HG02798 (cell line): ENCODE results near the gene LIN28B.
"Not testable (repeated sequence)": the region's sequence is repeated elsewhere in the genome, so short reads cannot be mapped to it uniquely, and the experiment has no call there.

Experiments used
- ATAC-seq: cut with Tn5 transposase; IDR thresholded peaks from one replicate; pipeline ENCODE4 v1.9.1; 2021; ENCODE audit warnings: mild to moderate bottlenecking; ENCODE audit not compliant: unreplicated experiment, poor library complexity

LIN28B gene, protein sequence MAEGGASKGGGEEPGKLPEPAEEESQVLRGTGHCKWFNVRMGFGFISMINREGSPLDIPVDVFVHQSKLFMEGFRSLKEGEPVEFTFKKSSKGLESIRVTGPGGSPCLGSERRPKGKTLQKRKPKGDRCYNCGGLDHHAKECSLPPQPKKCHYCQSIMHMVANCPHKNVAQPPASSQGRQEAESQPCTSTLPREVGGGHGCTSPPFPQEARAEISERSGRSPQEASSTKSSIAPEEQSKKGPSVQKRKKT

DNA sequence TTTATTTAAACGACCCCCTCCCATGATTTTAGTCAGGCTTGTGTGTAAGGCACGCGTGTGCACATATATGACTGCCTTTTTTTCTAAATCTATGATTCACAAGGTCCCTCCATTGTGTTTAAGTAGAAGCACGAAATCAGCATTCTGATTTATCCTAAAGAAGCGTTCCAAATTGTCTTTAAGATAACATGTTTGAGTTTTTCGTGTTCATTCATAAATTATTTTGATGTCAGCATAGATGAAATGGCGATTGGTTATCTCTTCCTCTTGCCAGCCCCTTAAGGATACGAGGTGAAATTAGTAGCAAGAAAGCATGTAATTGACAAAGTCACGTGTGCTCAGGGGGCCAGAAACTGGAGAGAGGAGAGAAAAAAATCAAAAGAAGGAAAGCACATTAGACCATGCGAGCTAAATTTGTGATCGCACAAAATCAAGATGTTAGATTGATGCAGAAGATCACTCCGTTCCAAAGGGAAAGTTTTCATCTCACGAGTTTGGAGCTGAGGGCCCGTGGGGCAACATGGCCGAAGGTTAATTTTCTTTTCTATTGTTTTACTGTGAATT is at the start of gene LIN28B:
Gene LIN28B, plus strand, starts transcription at position 377 of the 564 bp plus-strand sequence. Its CDS starts 144 bp downstream, at position 521.
- ATAC-seq: no peak

DNA sequence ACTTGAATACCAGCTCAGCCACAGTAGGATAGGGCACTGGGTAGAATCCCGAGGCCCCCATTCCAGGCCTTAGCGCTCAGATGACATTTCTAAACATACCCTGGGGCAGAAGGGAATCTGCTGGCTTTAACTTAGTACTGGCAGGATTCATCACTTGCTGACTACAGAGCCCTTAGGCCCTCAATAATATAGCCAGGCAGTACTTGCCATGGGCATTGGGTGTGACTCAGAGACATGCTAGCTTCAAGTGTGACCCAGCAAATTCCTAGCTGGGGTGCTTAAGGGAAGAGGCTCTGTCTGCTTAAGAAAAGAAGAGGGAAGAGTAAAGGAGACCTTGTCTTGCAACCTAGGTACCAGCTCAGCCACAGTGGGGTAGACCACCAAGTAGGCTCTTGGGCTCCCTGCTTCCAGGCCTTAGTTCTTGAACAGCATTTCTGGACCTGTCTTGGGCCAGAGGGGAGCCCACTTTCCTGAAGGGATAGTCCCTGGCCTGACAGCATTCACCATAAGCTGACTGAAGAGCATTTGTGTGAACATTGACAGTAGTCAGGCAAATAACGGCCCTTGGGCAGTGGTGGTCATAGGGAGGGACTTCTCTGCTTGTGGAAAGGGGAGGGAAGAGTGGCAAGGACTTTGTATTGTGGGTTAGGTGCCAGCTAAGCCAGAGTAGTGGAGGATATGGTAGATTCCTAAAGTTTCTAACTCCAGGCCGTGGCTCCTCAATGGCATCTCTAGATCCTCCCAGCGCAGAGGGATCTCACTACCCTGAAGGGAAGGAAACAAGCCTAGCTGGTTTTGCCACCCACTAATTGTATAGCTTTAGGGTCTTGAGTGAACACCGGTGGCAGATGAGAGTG is 48.6 kb upstream of the LIN28B start:
- no peak for ATAC-seq

DNA sequence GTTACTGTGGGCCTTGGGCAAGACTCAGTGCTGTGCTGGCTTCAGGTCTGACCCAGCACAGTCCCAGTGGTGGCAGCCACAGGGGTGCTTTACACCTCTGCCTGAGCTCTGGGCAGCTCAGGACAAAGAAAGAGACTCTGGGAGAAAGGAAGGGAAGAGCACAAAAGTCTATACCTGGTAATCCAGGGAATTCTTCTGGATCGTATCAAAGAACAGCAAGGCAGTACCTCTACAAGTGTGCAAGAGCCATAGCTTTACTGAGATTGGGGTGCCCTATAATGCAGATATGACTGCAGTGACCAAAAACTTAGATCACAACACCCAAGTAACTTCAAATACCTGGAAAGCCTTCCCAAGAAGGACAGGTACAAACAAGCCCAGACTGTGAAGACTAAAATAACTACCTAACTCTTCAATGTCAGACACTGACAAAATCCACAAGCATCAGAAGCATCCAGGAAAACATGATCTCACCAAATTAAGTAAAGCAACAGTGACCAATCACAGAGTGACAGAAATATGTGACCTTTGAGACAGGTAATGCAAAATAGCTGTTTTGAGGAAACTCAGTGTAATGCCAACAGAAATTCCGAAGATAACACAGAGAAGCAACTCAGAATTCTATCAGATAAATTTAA is 47.9 kb upstream of the LIN28B start:
- ATAC-seq: no peak

DNA sequence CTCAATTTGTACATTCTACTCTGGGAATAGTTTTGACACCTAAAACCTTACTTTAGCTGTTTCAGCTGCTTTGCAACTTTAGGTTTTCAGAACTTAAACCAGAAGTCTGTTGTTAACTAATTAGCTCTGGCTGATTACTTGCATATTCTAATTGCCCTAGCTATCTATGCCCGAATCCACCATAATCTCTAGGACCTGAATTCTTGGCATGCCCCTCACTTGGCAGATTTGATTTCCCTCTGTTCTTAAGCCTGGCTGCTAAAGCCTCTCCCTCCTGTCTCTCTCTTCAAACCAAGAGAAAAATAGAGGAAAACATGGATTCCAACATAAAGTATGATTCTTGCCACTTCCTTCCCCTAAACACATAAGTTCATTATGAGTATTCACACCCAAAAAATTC is 35.0 kb upstream of the LIN28B start:
- no peak for ATAC-seq

DNA sequence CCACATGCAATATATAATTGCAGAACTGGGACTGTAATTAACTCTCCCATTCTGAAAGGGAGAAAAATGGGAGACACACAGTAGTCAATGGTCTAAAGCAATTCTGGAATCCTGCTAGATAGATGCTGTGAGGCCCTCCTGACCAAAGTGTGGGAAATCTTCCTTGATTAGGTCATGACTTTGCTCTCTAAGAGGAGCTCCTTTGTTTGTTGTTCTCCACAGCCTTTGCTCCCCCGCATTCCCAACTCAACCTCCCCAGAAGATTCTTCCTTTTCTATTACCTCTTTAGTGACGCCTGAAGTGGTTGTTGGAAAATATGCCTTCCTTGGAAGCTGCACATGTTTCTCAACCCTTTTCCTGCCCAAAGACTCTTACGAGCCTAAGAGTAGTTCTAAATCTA is 28.8 kb upstream of the LIN28B start:
- ATAC-seq: no peak

DNA sequence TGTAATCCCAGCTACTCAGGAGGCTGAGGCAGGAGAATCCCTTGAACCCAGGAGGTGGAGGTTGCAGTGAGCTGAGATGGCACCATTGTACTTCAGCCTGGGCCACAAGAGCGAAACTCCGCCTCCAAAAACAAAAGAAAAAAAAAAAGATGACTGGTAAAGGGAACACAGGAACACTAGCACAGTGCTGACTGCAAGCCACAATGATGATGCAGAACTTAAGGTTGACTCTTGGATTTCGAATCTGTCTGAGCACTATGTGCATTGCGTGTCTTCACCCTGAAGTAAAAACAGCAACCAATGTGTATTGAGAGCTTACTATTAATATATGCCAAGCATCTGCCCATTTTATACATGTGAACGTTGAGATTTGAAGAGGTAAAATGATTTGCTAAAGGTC is 27.6 kb upstream of the LIN28B start:
- no peak for ATAC-seq

DNA sequence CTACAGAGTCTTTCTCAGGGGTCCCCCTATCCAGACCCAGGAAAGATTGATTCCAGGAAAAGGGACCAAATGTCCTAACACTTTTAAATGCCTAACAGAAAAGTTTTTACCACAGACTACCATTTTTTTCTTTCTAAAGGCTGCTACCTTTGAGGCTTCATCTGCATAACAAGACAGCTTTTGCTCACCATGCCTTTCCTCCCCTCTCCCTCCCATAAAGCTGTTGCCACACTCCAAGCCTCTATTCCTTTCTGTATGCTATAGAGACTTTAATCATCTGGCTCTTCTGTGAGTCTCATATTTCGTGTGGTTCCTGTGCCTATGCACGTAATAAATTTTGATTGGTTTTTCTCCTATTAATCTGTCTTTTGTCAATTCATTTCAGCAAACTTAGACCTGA is 26.0 kb upstream of the LIN28B start:
- no peak for ATAC-seq

DNA sequence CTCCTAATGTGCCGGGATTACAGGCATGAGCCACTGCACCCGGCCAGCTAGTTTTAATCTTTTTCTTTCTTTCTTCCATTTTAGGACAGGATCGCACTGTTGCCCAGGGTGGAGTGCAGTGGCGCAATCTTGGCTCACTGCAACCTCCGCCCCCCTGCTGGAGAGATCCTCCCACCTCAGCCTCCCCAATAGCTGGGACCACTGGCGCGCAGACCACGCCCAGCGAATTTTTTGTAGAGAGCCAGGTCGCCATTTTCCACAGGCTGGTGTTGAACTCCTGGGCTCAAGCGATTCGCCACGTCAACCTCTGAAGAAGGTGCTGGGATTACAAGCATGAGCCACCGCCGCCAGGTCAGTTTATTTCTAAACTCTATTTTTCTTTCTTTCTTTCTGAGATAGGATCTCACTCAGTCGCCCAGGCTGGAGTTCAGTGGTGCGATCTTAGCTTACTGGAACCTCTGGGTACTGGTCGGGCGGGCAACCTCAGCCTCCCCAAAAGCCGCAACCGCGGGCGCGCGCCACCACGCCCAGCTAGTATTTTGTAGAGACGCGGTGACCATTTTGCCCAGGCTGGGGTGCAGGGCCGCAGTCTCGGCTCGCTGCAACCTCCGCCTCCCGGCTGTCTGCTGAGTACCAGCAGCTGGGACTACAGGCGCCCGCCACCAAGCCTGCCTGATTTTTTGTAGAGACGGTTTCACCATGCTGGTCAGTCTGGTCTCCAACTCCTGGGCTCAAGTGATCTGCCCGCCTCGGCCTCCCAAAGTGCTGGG is 20.0 kb upstream of the LIN28B start:
- no peak for ATAC-seq

DNA sequence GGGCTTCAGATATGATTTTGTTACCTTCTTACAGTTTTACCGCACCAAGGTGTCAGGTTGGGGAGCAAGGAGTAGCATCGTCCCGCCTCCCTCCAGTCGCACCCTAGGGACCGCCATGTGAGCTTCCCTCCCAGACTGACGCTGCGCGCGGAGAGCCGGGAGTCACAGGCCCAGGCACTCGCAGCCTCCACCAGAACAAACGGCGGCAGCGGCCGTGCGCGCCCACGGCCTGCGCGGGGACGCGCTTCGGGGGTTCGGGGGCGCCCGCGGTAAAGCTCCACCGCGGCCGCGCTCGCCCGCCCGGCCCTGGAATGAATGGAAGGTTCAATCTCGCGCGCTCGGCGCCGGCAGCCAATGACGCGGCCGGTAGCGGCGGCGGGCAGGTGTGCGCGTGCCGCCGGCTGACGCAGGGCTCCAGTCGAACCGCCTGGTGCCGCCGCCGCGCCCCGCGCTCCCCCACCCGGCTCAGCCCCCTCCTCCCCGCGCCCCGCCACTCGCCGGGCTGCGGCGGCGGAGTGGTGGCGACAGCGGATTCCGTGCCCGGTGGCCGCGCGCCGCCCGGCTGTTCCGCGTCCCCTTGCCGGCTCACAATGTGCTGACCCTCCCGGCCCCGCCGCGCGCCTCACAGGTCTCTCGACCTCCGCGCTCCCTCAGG is 16.5 kb upstream of the LIN28B start:
- no peak for ATAC-seq

DNA sequence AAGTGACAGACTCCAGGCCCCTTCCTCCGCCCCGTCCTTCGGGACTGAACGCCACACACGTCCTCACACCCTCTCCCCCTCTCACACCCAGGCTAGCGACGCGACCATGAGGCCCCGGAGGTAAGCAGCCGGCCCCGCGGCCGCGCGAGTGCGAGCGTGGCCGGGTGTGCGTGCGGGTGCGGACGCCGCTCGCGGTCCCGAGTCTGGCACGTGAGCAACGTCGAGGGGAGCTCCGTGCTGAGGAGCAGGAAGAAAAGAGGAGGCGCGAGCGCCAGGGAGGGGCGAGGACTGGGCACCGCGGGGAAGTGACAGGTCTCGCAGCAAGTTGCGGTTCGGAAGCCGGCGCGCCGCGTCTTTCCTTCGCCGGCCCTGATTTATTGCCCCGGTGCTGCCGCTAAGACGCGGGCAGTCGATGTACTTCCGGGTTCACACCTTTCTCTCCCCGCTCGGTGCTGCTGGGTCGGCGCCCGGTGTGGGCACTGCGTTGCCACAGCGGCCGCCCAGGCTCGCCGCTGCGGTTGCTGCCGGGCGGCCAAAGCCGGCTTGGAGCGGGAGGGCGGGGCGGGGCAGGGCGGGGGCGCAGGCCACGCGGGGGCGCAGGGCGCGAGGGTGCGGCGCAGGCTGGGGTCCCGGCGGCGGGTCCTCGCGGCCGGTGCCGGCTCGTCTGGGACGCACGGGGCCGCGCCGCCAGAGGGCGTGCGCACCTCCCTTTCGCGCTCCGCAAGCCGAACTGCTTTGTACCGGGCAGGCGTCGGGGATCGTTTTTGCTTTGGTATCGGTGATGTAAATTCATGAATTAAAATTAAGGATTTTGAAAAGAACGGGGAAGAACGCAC is 15.8 kb upstream of the LIN28B start:
- ATAC-seq: peak; percentile 39

DNA sequence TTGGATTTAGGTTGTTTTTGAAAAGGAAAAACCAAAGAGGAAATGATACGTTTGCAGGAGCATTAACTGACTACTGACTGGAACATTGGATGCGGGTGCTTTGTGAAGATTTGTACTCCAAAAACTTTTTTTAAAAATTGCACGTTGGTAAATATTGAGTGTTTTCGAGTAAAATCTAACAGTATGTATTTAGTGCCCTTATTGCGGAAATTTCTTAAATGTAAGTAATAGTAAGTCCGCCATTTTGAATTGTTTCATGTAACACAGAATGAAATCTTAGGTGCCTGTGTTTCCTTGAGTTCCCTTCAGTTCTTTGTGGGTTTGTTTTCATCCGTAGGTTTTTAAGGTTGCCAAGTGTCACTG is 15.2 kb upstream of the LIN28B start:
- no peak for ATAC-seq

DNA sequence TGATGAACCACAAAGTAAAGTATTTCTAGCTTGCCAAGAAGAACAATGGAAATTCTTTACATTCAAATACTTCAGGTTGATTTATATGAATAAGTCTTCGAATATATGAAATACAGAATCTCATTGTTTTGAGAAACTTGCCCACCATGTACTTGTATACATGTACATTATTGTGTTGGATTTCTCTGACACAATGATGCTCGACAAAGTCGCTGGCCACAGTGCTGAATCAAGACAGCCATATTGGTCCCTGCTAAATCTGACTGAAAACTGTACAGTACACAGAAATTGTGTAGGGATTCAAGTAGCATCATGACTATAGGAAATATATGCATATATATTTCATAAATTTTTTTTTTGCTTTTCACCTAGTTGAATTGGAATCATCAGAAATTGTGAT is 13.1 kb upstream of the LIN28B start:
- ATAC-seq: no peak

DNA sequence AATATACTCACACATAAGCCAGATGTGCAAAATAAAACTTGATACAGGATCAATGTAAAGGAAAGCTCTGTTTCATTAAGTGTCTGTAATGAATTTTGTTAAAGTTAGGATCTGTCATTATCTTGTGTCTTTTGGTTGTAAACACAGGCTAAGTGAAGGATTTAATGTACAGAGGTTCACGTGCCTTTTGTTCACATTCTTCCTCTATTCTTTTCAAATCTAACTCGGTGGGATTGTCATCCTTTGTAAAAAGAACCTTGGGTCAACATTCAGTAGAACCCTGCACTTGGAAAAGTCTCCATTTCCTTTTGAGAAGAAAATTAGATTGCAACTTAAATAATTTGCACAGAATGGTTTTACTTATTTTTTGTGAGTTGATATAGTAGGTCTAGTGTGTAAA is 7.7 kb upstream of the LIN28B start:
- ATAC-seq: no peak

DNA sequence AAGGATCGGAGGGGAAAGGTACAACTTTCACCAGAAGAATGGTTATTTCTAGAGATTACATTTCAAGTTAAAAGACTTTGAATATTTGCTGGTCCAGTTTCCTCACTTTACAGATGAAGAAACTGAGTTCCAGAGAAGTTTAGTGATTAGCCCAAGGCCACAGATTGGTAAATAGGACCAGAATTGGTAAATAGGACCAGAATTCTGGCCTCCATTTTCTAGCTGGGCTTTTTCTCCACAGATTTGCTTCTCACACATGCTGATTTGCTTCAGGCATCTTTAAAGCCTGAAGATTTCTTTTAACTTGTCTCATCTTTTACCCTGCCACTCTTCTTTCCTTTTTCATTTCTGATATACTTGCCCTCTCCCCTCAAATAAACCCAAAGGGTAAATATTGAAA is 5.2 kb upstream of the LIN28B start:
- ATAC-seq: no peak

DNA sequence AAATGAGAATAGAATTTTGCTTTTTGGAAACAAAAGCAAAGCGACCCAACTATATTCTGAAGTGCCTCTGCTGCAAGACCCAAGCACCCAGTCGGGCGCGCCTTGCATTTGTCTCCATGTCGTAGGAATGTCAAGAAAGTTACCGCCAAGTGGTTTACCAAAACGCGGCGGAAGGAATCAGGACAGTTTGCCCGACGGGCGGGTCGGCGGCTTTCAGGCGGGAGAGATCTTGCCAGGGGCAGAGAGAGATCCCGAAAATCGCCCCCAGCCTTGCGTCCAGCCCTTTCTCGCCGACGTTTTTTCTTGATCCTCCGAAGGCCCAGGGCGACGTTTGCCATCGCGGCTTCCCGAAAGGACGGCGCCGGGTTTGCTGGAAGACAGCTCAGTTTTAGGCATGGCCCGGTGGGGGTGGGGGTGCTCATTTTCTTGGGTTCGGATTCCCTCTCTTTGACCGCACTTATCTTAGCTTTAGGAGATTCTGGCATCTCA is 4.0 kb upstream of the LIN28B start:
- ATAC-seq: no peak

DNA sequence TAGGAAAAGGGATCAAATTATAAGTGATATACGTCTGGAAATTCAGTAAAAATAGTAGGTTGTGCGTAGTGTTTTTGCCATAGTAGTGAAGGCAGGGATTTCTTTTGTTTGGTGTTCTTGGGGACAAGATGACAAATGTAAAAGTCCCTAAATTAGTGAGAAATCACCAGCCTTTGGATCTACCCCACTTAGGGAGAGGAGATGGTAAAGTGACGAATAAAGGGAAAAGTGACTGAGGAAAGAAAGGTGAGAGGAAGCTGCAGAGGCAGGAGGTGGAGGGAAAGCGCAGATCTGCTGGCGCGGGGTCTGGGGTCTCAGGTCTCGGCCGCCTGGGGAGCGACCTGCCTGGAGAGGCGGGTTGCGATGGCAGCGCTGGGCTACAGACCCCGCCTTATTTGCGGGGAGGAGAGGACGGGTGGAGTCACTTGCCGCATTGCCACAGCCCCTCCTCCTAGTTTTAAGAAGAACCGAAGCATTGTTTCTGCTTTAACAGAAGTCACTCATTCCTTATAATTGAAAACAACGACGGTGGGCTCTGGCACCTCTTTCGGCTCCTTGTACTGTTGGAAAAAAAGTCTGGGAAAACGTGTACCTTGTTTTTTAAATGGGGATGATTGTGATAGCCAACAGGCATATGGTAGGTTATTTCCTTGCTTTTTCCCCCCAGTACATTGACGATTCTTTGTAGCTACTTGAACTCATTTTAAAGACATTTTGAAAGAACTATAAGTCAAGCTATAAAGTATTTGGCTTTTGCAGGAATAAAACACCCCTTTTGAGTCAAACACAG is 3.3 kb upstream of the LIN28B start:
- not testable (repeated sequence) for ATAC-seq

DNA sequence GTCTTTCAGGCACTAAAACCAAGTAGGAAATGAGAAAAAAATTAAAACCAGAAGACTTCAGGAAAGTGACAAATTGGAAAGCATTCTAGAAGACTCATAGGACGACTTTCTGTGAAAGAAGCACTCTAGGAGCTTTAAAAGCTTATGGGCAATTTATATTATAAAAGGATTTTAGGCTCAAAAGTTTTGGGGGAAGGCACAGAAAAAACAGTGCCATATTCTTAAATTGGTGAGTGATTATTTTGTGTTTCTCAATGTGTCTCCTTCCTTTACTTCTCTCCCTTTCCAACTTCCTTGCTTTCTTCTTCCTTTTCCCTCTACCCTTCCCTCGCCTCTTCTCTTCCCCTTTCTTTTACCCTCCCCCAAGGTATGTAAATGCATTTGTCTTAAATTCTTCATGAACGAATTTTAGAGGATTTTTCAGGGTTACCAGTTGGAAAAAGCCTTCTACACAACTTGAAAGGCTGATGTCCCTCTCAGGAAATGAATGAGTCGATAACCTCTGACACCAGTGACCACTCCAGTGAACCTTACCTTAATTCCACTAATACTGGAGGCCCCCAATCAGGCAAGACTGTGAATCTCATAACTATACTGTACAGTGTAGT is 2.6 kb upstream of the LIN28B start:
- ATAC-seq: no peak

DNA sequence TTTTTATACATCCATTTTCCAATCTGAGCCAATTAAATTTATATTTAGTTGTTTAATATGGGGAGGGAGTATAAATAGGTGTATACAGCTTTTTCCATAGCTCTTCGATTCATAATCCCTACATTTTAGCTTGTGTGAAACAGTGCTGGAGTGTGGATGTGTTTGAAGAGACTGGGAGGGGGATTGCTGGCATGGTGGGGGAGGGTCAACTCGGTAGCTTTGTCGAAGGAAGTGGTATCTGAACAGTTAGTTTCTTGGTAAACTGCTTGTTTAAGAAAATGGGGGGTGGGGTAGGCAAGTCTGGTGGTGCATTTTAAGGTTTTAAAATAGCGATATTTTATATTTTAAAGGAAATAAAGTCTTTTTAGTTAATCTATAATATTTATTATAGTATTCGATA is 1.4 kb upstream of the LIN28B start:
- no peak for ATAC-seq
